ENCODE measurements around the gene TSPAN12.

Gene TSPAN12

DNA sequence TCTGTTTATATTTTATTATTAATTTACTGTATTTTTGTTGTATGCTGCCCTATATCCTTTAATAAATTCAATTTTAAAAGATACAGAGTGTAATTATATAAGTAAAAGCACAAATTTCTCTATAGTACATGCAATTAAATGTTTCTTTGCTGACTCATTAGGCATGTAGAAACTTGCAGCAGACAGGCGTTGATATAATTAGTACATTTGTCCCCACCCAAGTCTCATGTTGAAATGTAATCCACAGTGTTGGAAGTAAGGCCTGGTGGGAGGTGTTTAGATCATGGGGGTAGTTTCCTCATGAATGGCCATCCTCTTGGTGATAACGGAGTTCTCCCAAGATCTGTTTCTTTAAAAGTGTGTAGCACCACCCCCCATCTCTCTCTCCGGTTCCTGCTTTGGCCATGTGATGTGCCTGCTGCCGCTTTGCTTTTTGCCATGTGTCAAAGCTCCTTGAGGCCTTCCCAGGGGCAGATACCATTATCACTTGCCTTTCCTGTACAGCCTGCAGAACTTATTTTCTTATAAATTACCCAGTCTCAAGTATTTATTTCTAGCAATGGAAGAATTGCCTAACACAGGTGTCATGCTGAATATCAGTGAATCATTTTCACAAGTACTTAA, 63.7 kb downstream of the TSPAN12 start:
- TF ChIP-seq, protein P1, sequence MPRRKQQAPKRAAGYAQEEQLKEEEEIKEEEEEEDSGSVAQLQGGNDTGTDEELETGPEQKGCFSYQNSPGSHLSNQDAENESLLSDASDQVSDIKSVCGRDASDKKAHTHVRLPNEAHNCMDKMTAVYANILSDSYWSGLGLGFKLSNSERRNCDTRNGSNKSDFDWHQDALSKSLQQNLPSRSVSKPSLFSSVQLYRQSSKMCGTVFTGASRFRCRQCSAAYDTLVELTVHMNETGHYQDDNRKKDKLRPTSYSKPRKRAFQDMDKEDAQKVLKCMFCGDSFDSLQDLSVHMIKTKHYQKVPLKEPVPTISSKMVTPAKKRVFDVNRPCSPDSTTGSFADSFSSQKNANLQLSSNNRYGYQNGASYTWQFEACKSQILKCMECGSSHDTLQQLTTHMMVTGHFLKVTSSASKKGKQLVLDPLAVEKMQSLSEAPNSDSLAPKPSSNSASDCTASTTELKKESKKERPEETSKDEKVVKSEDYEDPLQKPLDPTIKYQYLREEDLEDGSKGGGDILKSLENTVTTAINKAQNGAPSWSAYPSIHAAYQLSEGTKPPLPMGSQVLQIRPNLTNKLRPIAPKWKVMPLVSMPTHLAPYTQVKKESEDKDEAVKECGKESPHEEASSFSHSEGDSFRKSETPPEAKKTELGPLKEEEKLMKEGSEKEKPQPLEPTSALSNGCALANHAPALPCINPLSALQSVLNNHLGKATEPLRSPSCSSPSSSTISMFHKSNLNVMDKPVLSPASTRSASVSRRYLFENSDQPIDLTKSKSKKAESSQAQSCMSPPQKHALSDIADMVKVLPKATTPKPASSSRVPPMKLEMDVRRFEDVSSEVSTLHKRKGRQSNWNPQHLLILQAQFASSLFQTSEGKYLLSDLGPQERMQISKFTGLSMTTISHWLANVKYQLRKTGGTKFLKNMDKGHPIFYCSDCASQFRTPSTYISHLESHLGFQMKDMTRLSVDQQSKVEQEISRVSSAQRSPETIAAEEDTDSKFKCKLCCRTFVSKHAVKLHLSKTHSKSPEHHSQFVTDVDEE (CRISPR knock-in tag; IDR thresholded peaks at IDR 0.05) = no peak
- TF ChIP-seq TOX (CRISPR knock-in tag; IDR thresholded peaks at IDR 0.05; ENCODE audit: borderline replicate concordance) (no peak), ZFP3 (CRISPR knock-in tag; IDR thresholded peaks at IDR 0.05) (no peak), CSDC2 (CRISPR knock-in tag; IDR thresholded peaks at IDR 0.05) (no peak), RARB (CRISPR knock-in tag; IDR thresholded peaks at IDR 0.05) (no peak), PPARA (CRISPR knock-in tag; IDR thresholded peaks at IDR 0.05; ENCODE audit: borderline replicate concordance) (no peak), ZC3H10 (CRISPR knock-in tag; IDR thresholded peaks at IDR 0.05) (no peak), ZNF565 (CRISPR knock-in tag; conservative IDR thresholded peaks at IDR 0.05; ENCODE audit: low read depth) (no peak), OSR1 (CRISPR knock-in tag; IDR thresholded peaks at IDR 0.05) (no peak), GLIS3 (CRISPR knock-in tag; IDR thresholded peaks at IDR 0.05) (no peak), ISL1 (CRISPR knock-in tag; IDR thresholded peaks at IDR 0.05) (no peak)
- TF ChIP-seq, protein P2, sequence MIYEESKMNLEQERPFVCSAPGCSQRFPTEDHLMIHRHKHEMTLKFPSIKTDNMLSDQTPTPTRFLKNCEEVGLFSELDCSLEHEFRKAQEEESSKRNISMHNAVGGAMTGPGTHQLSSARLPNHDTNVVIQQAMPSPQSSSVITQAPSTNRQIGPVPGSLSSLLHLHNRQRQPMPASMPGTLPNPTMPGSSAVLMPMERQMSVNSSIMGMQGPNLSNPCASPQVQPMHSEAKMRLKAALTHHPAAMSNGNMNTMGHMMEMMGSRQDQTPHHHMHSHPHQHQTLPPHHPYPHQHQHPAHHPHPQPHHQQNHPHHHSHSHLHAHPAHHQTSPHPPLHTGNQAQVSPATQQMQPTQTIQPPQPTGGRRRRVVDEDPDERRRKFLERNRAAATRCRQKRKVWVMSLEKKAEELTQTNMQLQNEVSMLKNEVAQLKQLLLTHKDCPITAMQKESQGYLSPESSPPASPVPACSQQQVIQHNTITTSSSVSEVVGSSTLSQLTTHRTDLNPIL (CRISPR knock-in tag; IDR thresholded peaks at IDR 0.05; ENCODE audit: low read depth) = no peak
- TF ChIP-seq, protein P3, sequence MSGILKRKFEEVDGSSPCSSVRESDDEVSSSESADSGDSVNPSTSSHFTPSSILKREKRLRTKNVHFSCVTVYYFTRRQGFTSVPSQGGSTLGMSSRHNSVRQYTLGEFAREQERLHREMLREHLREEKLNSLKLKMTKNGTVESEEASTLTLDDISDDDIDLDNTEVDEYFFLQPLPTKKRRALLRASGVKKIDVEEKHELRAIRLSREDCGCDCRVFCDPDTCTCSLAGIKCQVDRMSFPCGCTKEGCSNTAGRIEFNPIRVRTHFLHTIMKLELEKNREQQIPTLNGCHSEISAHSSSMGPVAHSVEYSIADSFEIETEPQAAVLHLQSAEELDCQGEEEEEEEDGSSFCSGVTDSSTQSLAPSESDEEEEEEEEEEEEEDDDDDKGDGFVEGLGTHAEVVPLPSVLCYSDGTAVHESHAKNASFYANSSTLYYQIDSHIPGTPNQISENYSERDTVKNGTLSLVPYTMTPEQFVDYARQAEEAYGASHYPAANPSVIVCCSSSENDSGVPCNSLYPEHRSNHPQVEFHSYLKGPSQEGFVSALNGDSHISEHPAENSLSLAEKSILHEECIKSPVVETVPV (CRISPR knock-in tag; IDR thresholded peaks at IDR 0.05) = no peak
- no peak for ATAC-seq

DNA sequence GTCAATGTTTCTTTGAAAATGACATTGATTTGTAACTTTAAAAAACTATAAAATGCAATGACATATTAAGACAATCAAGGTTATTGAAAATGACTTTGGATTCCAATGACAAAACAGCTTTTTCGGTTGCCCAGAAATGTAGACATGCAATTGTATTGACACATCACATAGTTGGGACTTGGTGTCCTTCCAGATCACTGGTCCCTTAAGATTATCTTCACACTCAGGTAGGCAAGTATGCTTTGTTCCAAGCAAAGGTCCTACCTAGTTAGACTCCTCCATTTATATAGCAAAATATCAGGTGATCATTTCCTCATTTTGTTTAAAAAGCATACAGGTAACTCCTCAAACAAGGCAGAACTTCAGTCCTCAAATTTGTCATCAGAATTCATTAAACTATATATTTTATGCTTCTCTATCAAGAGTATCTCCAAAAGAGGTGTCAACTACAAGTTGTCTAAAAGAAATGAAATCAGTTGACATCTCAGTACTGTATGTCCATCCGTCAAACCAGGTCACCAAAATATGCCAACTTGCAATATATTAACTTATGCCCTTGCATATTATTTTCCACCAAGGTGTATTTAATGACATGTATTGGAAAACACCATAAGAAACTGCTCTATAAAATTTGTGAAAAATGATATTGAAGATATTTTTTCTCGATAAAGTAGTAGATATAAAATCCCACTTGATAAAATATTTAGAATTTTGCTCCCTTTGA, 64.6 kb downstream of the TSPAN12 start:
- ATAC-seq = no peak
- no peak for TF ChIP-seq ZNF8 (CRISPR knock-in tag; IDR thresholded peaks at IDR 0.05)
- TF ChIP-seq, protein P1 (CRISPR knock-in tag; IDR thresholded peaks at IDR 0.05) = no peak
- no peak for TF ChIP-seq BACH2 (CRISPR knock-in tag; IDR thresholded peaks at IDR 0.05; ENCODE audit: borderline replicate concordance)
- no peak for TF ChIP-seq OSR1 (CRISPR knock-in tag; IDR thresholded peaks at IDR 0.05)
- no peak for TF ChIP-seq CSDC2 (CRISPR knock-in tag; IDR thresholded peaks at IDR 0.05)
- TF ChIP-seq ZC3H10 (CRISPR knock-in tag; IDR thresholded peaks at IDR 0.05) = no peak

DNA sequence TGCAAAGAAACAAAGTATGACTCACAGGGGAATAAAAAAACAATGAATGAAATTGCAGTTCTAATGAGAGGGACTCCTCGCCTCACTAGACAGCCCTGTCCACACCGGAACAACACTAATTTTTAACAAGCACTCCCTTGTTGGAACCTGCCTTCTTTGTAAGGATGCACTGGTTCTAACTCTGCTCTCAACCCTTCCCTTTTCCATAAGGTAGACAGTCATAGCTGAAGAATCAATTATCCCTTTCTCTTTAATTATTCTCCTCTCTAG, 65.1 kb downstream of the TSPAN12 start:
- TF ChIP-seq BACH2 (CRISPR knock-in tag; IDR thresholded peaks at IDR 0.05; ENCODE audit: borderline replicate concordance) = no peak
- TF ChIP-seq ARNTL (CRISPR knock-in tag; IDR thresholded peaks at IDR 0.05; ENCODE audit: borderline replicate concordance, low read depth) = no peak

DNA sequence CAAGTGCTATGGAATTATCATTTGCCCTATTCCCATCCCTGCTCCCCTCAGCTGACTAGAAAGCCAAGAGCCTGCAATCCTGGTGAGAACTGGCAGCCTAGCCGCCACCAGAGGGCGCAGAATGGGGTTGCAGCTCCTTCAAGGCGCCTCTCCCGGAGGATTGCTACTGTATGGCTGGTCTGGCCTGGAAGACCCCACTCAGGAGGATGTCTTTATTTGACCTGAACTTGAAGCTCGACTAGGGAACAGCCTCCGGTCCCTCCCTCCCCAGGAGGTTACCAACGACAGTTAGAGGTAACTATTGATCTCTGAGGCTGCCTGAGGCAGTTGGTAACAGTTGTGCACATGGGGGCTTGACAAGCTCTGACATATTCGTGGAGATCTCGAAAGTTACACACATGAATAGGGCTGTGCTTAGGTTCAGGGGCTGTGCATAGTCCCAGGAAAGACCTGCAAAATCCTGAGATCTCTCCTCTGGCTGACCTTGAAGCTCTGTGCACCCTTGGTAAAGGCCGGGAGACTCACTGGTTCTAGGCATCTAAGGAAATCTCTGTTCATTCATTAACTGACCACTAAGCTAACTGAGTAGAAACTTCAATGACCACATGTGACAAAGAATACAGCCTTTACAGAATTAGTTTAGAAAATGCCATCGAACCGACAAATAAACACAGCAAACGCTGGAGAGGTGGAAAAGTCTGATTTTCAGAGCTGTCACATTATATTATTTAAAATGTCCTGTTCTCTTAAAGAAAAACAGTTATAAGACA, 65.7 kb downstream of the TSPAN12 start:
- TF ChIP-seq ZNF565 (CRISPR knock-in tag; conservative IDR thresholded peaks at IDR 0.05; ENCODE audit: low read depth) = no peak
- TF ChIP-seq RARB (CRISPR knock-in tag; IDR thresholded peaks at IDR 0.05) = no peak
- ATAC-seq = peak; percentile 100

More for the DNA sequence above, 65.1 kb downstream of the TSPAN12 start:
- no peak for ATAC-seq

Measured in SK-N-SH treated with all-trans-retinoic acid at 6 μM for 48 hours (cell line).